Regular cardiac myocyte (primary cell): ENCODE data around the gene ZKSCAN3. TPM values are rescaled to one million over a fixed set of nuclear protein-coding genes. Genes with fewer than 3 reads are reported as not detected.

Experiments
- total RNA-seq: library from RNA; depleted of rRNA; stranded (reverse); fragments of >200 nt; gene quantifications from 2 replicates; pipeline ENCODE4 v1.2.3, GENCODE V29; 2014

The ZKSCAN3 gene
- 4.2 and 5.4 TPM in 2 replicates for total RNA-seq

DNA sequence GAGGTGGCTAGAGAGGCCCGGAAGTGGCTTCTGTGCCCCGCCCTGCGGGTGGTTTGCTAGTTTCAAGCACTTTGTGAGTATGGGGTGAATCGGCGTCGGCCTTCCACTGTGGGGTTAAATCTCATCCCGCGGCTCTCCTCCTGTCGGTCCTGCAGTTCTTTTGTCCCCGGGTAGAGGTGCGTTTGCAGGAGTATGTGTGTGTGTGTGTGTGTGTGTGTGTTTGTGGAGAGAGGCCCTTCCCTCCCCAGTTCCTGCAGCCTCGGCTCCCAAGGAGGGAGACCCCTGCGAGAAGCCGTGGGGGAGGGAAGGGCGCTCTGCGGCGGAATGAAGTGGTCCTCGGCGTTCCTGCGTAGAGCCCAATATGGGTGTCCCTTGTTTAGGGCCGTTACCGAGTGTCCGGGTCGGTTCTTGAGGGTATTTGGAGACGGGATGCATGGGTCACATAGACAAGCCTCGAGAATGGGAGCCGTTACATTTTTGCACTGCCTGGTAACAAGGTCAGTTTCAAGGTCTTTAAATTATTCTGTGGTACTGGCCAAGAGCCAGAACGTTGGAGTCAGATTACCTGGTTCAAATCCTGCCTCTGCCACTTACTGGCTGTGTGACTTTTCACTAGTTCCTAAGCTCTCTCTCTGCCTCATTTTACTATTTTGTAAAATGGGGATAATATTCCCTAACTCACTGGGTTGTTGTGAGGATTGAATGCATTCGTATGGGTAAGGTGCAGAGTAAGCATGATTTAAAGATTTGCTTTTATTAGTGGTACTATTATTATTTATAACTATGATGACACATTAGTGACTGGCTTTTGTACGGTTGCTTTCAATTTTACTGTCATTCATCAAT lies at the start of gene ZKSCAN3:
Gene ZKSCAN3, plus strand, starts transcription at position 56 of the 846 bp plus-strand sequence. CDS start 9,640 bp downstream, outside the sequence.

DNA sequence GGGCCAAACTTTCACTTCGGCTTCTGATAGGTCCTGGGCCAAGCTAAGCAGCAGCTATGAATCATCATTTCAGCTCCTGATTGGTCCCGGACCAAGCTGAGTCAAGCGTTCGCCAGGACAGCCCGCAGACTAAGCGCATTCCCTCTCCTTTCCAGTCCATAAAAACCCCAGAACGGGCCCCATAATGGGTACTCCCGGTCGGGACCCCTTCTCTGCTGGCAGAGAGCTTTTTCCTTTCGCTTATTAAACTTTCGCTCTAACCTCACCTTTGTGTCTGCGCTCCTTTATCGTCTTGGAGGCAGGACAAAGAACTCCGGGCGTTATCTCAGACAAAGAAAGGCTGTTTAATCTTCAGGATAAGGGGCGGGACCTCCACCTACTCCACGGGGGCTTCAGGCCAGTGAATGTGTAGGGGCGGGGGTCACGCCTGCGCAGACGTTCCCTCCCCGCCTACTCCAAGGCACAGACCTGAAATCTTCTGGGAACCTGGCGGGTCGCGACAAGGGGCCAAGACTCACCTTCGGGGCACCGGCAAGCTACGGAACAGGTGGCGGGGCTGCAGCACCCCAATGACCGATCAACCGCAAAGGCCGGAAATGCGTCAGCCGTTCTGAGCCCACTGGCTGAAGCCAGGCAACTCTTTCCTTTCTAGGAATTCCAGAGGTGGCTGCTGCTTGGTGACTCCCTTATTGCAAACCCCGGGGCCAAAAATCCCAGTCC lies 14.0 kb upstream of the ZKSCAN3 start, which contains the start of gene ZSCAN31:
Gene ZSCAN31, minus strand, starts transcription at position 585 of the 720 bp plus-strand sequence. CDS start 6,465 bp downstream, outside the sequence.

DNA sequence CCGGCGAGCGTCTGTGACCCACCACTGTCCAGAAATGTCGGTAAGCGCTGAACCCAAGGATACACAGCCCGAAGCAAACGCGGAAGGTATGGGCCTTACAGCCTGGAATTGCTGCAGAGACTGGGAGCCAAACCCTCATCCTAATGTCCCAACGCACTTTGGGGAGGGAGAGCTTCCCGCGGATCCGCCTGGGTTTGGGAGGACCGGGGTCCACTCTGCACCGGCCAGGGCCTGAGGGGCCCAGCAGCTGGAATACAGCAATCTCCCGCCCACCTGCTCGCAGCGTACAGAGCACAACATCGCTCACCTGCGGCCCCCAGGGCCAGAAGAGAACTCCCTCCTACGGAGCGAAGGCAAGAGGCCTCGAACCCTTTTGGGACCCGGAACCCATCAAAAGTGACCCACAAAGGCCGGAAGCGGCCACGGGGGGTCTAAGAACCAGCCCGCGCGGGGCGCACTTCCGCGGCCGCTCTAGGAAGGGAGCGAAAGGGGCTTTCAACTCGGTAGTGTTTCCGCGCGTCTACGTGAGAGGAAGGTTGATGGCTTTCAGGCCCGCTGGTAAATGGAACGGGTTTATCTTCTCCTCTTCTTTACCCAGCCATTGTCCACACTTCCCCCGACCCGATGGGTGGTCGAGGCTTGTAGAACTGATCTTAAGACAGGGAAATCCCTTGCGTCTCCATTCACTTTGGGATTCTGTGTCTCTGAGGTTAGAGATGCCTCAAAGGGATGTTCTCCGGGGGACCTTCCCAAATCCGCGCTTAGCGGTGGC lies 49.8 kb downstream of the ZKSCAN3 start, which contains the start of gene ZSCAN12:
Gene ZSCAN12, minus strand, starts transcription at position 398 of the 772 bp plus-strand sequence. CDS start 1,342 bp downstream, outside the sequence.

Other genes starting within 250 kb of the ZKSCAN3 start
- gene ZSCAN16, start 225.3 kb upstream of the ZKSCAN3 start, total RNA-seq = 1.5 and 3.1 TPM in 2 replicates
- 11.5 and 21.1 TPM in 2 replicates for gene ZKSCAN8, start 208.1 kb upstream of the ZKSCAN3 start, total RNA-seq
- 9.8 and 12.1 TPM in 2 replicates for gene ZSCAN9, start 124.7 kb upstream of the ZKSCAN3 start, total RNA-seq
- gene ZKSCAN4, start 97.7 kb upstream of the ZKSCAN3 start, total RNA-seq = 4.8 and 6.2 TPM in 2 replicates
- gene NKAPL, start 90.7 kb upstream of the ZKSCAN3 start, total RNA-seq = 2.1 and 3.1 TPM in 2 replicates
- gene ZSCAN26, start 82.8 kb upstream of the ZKSCAN3 start, total RNA-seq = 12.3 and 20.6 TPM in 2 replicates
- gene PGBD1, start 68.4 kb upstream of the ZKSCAN3 start, total RNA-seq = 4.8 and 6.5 TPM in 2 replicates
- gene ZSCAN31, start 13.8 kb upstream of the ZKSCAN3 start, total RNA-seq = 9.2 and 15.8 TPM in 2 replicates
- 5.8 and 7.0 TPM in 2 replicates for gene ZSCAN12, start 49.8 kb downstream of the ZKSCAN3 start, total RNA-seq
- gene ZSCAN23, start 93.5 kb downstream of the ZKSCAN3 start, total RNA-seq = 1.9 and 3.9 TPM in 2 replicates
- gene GPX6, start 165.8 kb downstream of the ZKSCAN3 start, total RNA-seq = not detected in 2 replicates
- not detected in 2 replicates for gene GPX5, start 175.9 kb downstream of the ZKSCAN3 start, total RNA-seq